SU-DHL-6 (cell line): ENCODE results near the gene NRF1.

Source experiments
- EZH2phosphoT487 ChIP-seq: fragments of 200-600 bp; sonication (generic), shearing (Covaris generic); conservative IDR thresholded peaks from 2 replicates; pipeline ENCODE4 v1.6.1; 2018; ENCODE audit warnings: mild to moderate bottlenecking, antibody characterized with exemption, low read length, moderate library complexity, mixed read lengths
- TF ChIP-seq, protein P1 (sequence below): fragments of 200-600 bp; sonication (generic); IDR thresholded peaks from one replicate; pipeline ENCODE4 v1.5.1; 2017; ENCODE audit warnings: antibody characterized with exemption, mild to moderate bottlenecking, low read length, moderate library complexity; ENCODE audit not compliant: insufficient read depth, poor library complexity, severe bottlenecking

DNA sequence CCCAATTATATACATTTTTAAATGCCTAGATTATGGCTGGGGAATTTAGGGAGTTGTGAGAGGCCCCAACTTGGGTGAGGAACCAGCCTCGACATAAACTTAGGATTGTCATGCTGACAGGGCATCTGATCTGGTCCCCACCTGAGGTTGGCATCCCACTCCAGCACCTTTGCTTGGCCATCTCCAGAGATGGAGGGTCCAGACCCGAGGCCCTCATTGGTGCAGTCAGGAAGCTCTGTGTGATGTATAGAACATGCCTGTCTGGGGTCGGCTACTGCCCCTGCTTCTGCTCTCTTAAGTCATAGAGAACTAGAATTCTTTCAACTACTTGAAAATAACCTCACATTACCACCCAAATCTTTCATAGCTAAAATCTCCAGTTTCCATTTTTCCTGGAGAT is 153.8 kb downstream of the NRF1 start:
- TF ChIP-seq, protein P1, sequence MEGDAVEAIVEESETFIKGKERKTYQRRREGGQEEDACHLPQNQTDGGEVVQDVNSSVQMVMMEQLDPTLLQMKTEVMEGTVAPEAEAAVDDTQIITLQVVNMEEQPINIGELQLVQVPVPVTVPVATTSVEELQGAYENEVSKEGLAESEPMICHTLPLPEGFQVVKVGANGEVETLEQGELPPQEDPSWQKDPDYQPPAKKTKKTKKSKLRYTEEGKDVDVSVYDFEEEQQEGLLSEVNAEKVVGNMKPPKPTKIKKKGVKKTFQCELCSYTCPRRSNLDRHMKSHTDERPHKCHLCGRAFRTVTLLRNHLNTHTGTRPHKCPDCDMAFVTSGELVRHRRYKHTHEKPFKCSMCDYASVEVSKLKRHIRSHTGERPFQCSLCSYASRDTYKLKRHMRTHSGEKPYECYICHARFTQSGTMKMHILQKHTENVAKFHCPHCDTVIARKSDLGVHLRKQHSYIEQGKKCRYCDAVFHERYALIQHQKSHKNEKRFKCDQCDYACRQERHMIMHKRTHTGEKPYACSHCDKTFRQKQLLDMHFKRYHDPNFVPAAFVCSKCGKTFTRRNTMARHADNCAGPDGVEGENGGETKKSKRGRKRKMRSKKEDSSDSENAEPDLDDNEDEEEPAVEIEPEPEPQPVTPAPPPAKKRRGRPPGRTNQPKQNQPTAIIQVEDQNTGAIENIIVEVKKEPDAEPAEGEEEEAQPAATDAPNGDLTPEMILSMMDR: no peak
- no peak for TF ChIP-seq EZH2phosphoT487
